Vagina (tissue), 2 donors: Measurements from ENCODE around the gene MICAL1. TPM values are rescaled to one million over a fixed set of nuclear protein-coding genes. Genes with fewer than 3 reads are reported as not detected.

Source experiments
- DNase-seq, 2 donors: peaks; one replicate each; pipeline ENCODE4 v3.0.0-alpha.2; 2017; ENCODE audit errors: extremely low spot score in 2 of 2
- H3K27ac ChIP-seq: fragments of 200-600 bp; sonication (generic); one replicate; pipeline ENCODE4 v1.5.1; 2019
- H3K27me3 ChIP-seq: fragments of 200-600 bp; sonication (generic); one replicate; pipeline ENCODE4 v1.5.1; 2019
- H3K36me3 ChIP-seq, 2 donors: fragments of 200-600 bp; sonication (generic); one replicate each; pipeline ENCODE4 v1.5.1; 2017 to 2019
- H3K4me1 ChIP-seq: fragments of 200-600 bp; sonication (generic); one replicate; pipeline ENCODE4 v1.5.1; 2019
- H3K4me3 ChIP-seq, 2 donors: fragments of 200-600 bp; sonication (generic); 1 replicate in 1 of 2; 2 replicates in 1 of 2; pipeline ENCODE4 v1.5.1; 2016 to 2019
- H3K9me3 ChIP-seq: fragments of 200-600 bp; sonication (generic); one replicate; pipeline ENCODE4 v1.5.1; 2019
- CTCF ChIP-seq, 3 experiments: fragments of 450-650 bp in 2 of 3; fragments of 200-600 bp in 1 of 3; sonication (generic) in 1 of 3; IDR thresholded peaks; one replicate each; pipeline ENCODE4 v1.5.1; 2017 to 2019; ENCODE audit warnings: antibody characterized with exemption in 3 of 3, mild to moderate bottlenecking in 2 of 3, moderate library complexity in 2 of 3
- POLR2A ChIP-seq, 2 donors: fragments of 450-650 bp; IDR thresholded peaks; one replicate each; pipeline ENCODE4 v1.6.1; 2017; ENCODE audit warnings: antibody characterized with exemption in 2 of 2, mild to moderate bottlenecking in 2 of 2, moderate library complexity in 2 of 2
- POLR2AphosphoS5 ChIP-seq, 2 donors: sonication (generic); formaldehyde crosslinking; IDR thresholded peaks; one replicate each; pipeline ENCODE4 v1.9.0; 2017; ENCODE audit warnings: antibody characterized with exemption in 2 of 2, mild to moderate bottlenecking in 2 of 2, low read depth in 1 of 2; ENCODE audit not compliant: insufficient read depth in 1 of 2
- intact Hi-C: fragments of 100-400 bp; cut with DNase I; formaldehyde crosslinking; loops from one replicate; pipeline ENCODE4 v1.15.1; 2023
- total RNA-seq: library from RNA; depleted of rRNA; stranded (reverse); fragments of >200 nt; gene quantifications from one replicate; pipeline ENCODE4 v1.2.3, GENCODE V29; 2016

Gene MICAL1
- total RNA-seq, 1 donor from 2014 or later, result 54.0 TPM

GRCh38 chr6:109457562-109457996 lies 2.0 kb upstream of the MICAL1 start:
- no peak for TF ChIP-seq CTCF (IDR thresholded peaks at IDR 0.05)
- TF ChIP-seq POLR2A (IDR thresholded peaks at IDR 0.05), result no peak
- Histone ChIP-seq H3K27me3 (no peaks in the 10 kb centered on the region), H3K27ac (peak overlapping the region; percentile 84), H3K4me3 (no peak overlapping the region), H3K36me3 (peaks cover 0 to 10% of the 10 kb centered on the region in 2 donors), H3K9me3 (no peaks in the 10 kb centered on the region), H3K4me1 (peaks cover 45% of the 10 kb centered on the region)
- DNase-seq, result no peak
- intact Hi-C loops, result no loop called here

- intact Hi-C loops, result no loop called here
- TF ChIP-seq POLR2AphosphoS5 (IDR thresholded peaks at IDR 0.05; ENCODE audit: insufficient read depth in 1 of 2, low read depth in 1 of 2), result no peak
- TF ChIP-seq CTCF (IDR thresholded peaks at IDR 0.05), result no peak
- no peak for TF ChIP-seq POLR2A (IDR thresholded peaks at IDR 0.05)
- Histone ChIP-seq H3K27me3 (no peaks in the 10 kb centered on the region), H3K4me1 (peaks cover 49% of the 10 kb centered on the region), H3K27ac (peak overlapping the region; percentile 84), H3K9me3 (no peaks in the 10 kb centered on the region), H3K36me3 (peaks cover 0 to 7% of the 10 kb centered on the region in 2 donors), H3K4me3 (peak overlapping the region; percentile 60 to 78)
- DNase-seq, result no peak
Observed at GRCh38 chr6:109456710-109457561, 1.4 kb upstream of the MICAL1 start.

- peak in 1 of 2 donors; percentile 4 for TF ChIP-seq POLR2AphosphoS5 (IDR thresholded peaks at IDR 0.05; ENCODE audit: insufficient read depth in 1 of 2, low read depth in 1 of 2)
- no peak for TF ChIP-seq CTCF (IDR thresholded peaks at IDR 0.05)
- Histone ChIP-seq H3K27me3 (no peaks in the 10 kb centered on the region), H3K27ac (peak overlapping the region; percentile 84), H3K4me1 (peaks cover 51% of the 10 kb centered on the region), H3K36me3 (peaks cover 0 to 10% of the 10 kb centered on the region in 2 donors), H3K4me3 (peak overlapping the region; percentile 60 to 78), H3K9me3 (no peaks in the 10 kb centered on the region)
- no peak for DNase-seq
- intact Hi-C loops, result no loop called here
Observed at GRCh38 chr6:109456111-109456583, 575 bp upstream of the MICAL1 start.

GRCh38 chr6:109454496-109455436 lies 806 bp downstream of the MICAL1 start:
- DNase-seq, result no peak
- intact Hi-C loops, result no loop called here

More at GRCh38 chr6:109454496-109455436, 806 bp downstream of the MICAL1 start:
- TF ChIP-seq POLR2AphosphoS5 (IDR thresholded peaks at IDR 0.05; ENCODE audit: insufficient read depth in 1 of 2, low read depth in 1 of 2) (peak in 1 of 2 donors; percentile 23), POLR2A (IDR thresholded peaks at IDR 0.05) (no peak)
- H3K27me3 ChIP-seq, result no peaks in the 10 kb centered on the region
- peak overlapping the region; percentile 84 for H3K27ac ChIP-seq
- H3K9me3 ChIP-seq, result no peaks in the 10 kb centered on the region
- H3K36me3 ChIP-seq, result peaks cover 0 to 10% of the 10 kb centered on the region in 2 donors
- peaks cover 56% of the 10 kb centered on the region for H3K4me1 ChIP-seq
- peak overlapping the region; percentile 60 to 78 for H3K4me3 ChIP-seq
